NB4 (cell line): ENCODE data around the gene MST1.

ENCODE experiments used
- POLR2A ChIP-seq: IDR thresholded peaks from 2 replicates; pipeline ENCODE4 v1.6.1; 2011; ENCODE audit warnings: mild to moderate bottlenecking; ENCODE audit not compliant: insufficient read length; ENCODE audit errors: extremely low read depth
- TF ChIP-seq, protein P1 (sequence below): IDR thresholded peaks from one replicate; pipeline ENCODE4 v1.5.1; 2012; ENCODE audit warnings: low read depth, low read length
- TF ChIP-seq, protein P2 (sequence below): IDR thresholded peaks from 2 replicates; pipeline ENCODE4 v1.6.1; 2011; ENCODE audit warnings: low read depth, low read length

DNA sequence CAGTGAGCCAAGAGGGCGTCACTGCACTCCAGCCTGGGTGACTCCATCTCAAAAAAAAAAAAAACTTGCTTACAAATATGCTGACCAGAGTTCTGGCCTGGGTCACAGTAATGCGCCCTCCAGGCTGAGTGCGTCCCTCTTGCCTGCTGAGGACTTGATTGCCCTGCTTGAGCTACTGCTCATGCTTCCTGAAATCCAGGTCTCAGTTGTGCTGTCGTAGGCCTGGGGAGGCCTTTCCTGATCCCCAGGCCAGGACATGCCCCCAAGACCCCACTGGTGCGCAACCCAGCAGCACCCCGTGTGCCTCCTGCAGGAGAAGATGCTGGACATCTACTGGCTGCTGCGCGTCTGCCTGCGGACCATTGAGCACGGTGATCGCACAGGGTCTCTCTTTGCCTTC lies 22.9 kb upstream of the MST1 start:
- TF ChIP-seq, protein P1, sequence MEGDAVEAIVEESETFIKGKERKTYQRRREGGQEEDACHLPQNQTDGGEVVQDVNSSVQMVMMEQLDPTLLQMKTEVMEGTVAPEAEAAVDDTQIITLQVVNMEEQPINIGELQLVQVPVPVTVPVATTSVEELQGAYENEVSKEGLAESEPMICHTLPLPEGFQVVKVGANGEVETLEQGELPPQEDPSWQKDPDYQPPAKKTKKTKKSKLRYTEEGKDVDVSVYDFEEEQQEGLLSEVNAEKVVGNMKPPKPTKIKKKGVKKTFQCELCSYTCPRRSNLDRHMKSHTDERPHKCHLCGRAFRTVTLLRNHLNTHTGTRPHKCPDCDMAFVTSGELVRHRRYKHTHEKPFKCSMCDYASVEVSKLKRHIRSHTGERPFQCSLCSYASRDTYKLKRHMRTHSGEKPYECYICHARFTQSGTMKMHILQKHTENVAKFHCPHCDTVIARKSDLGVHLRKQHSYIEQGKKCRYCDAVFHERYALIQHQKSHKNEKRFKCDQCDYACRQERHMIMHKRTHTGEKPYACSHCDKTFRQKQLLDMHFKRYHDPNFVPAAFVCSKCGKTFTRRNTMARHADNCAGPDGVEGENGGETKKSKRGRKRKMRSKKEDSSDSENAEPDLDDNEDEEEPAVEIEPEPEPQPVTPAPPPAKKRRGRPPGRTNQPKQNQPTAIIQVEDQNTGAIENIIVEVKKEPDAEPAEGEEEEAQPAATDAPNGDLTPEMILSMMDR = no peak
- no peak for TF ChIP-seq POLR2A
- TF ChIP-seq, protein P2, sequence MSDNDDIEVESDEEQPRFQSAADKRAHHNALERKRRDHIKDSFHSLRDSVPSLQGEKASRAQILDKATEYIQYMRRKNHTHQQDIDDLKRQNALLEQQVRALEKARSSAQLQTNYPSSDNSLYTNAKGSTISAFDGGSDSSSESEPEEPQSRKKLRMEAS = no peak
